ENCODE measurements around the gene PKDCC. TPM values are rescaled to one million over a fixed set of nuclear protein-coding genes. Genes with fewer than 3 reads are reported as not detected.

Gene PKDCC
- total and polyA plus RNA-seq, 2 of the 13 experiments (the other 11 are each of a cell fraction or from before 2014, with no cell fraction given), result 52.6 to 58.8 TPM

- TF ChIP-seq GABPB1 (CRISPR knock-in tag; IDR thresholded peaks at IDR 0.05) (peak; percentile 18; the same call in 1 of the 2 replicates), ZBTB33 (CRISPR knock-in tag; IDR thresholded peaks at IDR 0.05) (peak; percentile 99), ZFAT (CRISPR knock-in tag; conservative IDR thresholded peaks at IDR 0.05) (no peak), DDIT3 (CRISPR knock-in tag; IDR thresholded peaks at IDR 0.05) (no peak), KDM3A (CRISPR knock-in tag; IDR thresholded peaks at IDR 0.05; ENCODE audit: low read depth) (no peak), GPBP1L1 (CRISPR knock-in tag; IDR thresholded peaks at IDR 0.05) (no peak), ZNF430 (CRISPR knock-in tag; IDR thresholded peaks at IDR 0.05) (no peak), SAFB2 (CRISPR knock-in tag; IDR thresholded peaks at IDR 0.05; ENCODE audit: borderline replicate concordance, low read depth) (no peak), NCOR1 (IDR thresholded peaks at IDR 0.05; ENCODE audit: borderline replicate concordance, low read length) (no peak), ZHX2 (IDR thresholded peaks at IDR 0.05; ENCODE audit: low read depth) (no peak), ZHX2 (CRISPR knock-in tag; IDR thresholded peaks at IDR 0.05; ENCODE audit: borderline replicate concordance) (no peak), ZNF639 (CRISPR knock-in tag; conservative IDR thresholded peaks at IDR 0.05) (no peak), STAG1 (CRISPR knock-in tag; IDR thresholded peaks at IDR 0.05) (peak; percentile 58), ZNF446 (CRISPR knock-in tag; IDR thresholded peaks at IDR 0.05) (no peak), ZBTB38 (CRISPR knock-in tag; IDR thresholded peaks at IDR 0.05) (peak; percentile 78; the same call in 1 of the 2 replicates)
Measured at GRCh38 chr2:42089340-42089925, 41.6 kb downstream of the PKDCC start (continued).

Data from HepG2 (cell line).